Activated CD4-positive, alpha-beta memory T cell treated with anti-CD3 and anti-CD28 coated beads, Interleukin-2, amount 10 ng/mL, durations not matched to agents 7 days and 5 days (primary cell): Measurements from ENCODE around the gene TXNRD2. TPM values are rescaled to one million over a fixed set of nuclear protein-coding genes. Genes with fewer than 3 reads are reported as not detected.

Source experiments
- CTCF ChIA-PET: fragments of 350-600 bp; sonication (Branson Sonifier 250); formaldehyde crosslinking; loops from one replicate; lab custom pipeline; 2021; ENCODE audit warnings: antibody characterized with exemption, inconsistent platforms; lab: Charles Lee
- POLR2A ChIA-PET: fragments of 350-600 bp; sonication (Branson Sonifier 250); formaldehyde crosslinking; loops from one replicate; lab custom pipeline; 2021; ENCODE audit warnings: antibody characterized with exemption; lab: Charles Lee
- DNase-seq: peaks from one replicate; pipeline ENCODE4 v3.0.0-alpha.2; 2020
- H3K27ac Mint-ChIP-seq: one replicate; pipeline ENCODE4 v1.8.0; 2021; ENCODE audit warnings: mild to moderate bottlenecking, mixed read lengths
- H3K27me3 Mint-ChIP-seq: one replicate; pipeline ENCODE4 v1.8.0; 2021; ENCODE audit warnings: mixed read lengths
- H3K36me3 Mint-ChIP-seq: one replicate; pipeline ENCODE4 v1.8.0; 2021; ENCODE audit warnings: low read depth, mixed read lengths
- H3K4me1 Mint-ChIP-seq: one replicate; pipeline ENCODE4 v1.8.0; 2021; ENCODE audit warnings: mixed read lengths
- H3K4me3 Mint-ChIP-seq: one replicate; pipeline ENCODE4 v1.8.0; 2021; ENCODE audit warnings: mild to moderate bottlenecking, mixed read lengths
- H3K9me3 Mint-ChIP-seq: one replicate; pipeline ENCODE4 v1.8.0; 2021; ENCODE audit warnings: mixed read lengths
- total RNA-seq, 2 experiments: library from RNA; stranded (reverse); gene quantifications; one replicate each; pipeline ENCODE4 v1.2.3, GENCODE V29; 2021

Gene TXNRD2
- total RNA-seq, 2 experiments from 2014 or later, result 18.9 to 19.1 TPM

GRCh38 chr22:19849835-19850762 is 91.5 kb downstream of the TXNRD2 start:
- CTCF ChIA-PET, result no interaction called here
- Mint-ChIP-seq H3K4me3 (no peak overlapping the region), H3K9me3 (no peaks in the 10 kb centered on the region), H3K36me3 (peaks cover 19% of the 10 kb centered on the region), H3K4me1 (peaks cover 23% of the 10 kb centered on the region), H3K27me3 (no peaks in the 10 kb centered on the region), H3K27ac (no peak overlapping the region)
- POLR2A ChIA-PET, result no interaction called here
- DNase-seq, result no peak

DNA sequence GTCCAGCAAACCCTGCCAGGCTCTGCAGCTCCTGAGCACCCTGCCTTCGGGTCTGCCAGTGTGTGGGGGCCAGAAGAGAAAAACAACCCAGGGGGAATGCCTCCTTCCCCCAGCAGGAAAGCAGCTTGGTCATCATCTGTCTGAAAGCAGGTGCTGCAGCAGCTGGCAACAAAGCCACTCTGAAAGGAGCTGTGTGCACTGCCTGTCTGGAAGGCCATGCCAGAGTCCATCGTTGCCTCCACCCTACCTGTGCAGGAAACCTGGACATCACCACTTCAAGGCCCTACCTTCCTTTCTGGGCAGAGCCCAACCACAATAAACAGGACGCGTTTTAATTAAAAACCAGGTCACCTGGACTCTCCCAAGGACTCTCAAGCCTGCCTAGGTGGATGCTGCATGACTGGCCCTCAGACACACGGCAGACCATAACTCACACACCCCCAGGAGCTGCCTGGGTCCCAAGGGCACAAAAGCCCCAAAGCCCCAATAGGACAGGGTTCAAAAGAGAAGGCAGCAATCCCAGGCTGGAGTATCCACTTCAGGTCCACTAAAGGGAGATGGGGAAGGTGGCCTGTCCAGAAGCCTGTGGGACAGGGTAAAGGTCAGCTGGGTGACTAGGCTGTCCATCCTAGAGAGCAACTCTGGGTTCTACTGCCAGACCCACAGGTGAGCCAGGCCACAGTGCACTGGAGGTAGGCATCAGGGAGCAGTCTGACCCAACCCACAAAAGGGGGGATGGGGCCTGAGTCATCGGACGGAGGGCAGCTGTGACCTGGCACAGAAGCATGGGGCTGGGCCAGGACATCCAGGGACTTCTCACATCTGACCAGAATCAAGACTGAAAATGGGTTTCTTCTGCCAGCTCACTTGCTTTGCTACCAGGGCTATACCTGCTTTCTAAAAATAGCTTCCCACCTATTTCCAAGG is 93.1 kb downstream of the TXNRD2 start:
- ChIA-PET CTCF (no interaction called here), POLR2A (no interaction called here)
- Mint-ChIP-seq H3K4me3 (no peak overlapping the region), H3K36me3 (peaks cover 16% of the 10 kb centered on the region), H3K9me3 (no peaks in the 10 kb centered on the region), H3K27ac (no peak overlapping the region), H3K27me3 (no peaks in the 10 kb centered on the region), H3K4me1 (peaks cover 29% of the 10 kb centered on the region)
- DNase-seq, result no peak

GRCh38 chr22:19847345-19847632 is 94.3 kb downstream of the TXNRD2 start:
- H3K27ac Mint-ChIP-seq, result no peak overlapping the region
- no peaks in the 10 kb centered on the region for H3K9me3 Mint-ChIP-seq
- peaks cover 17% of the 10 kb centered on the region for H3K4me1 Mint-ChIP-seq
- DNase-seq, result no peak
- POLR2A ChIA-PET, result no interaction called here
- CTCF ChIA-PET, result no interaction called here
- no peaks in the 10 kb centered on the region for H3K27me3 Mint-ChIP-seq
- H3K4me3 Mint-ChIP-seq, result no peak overlapping the region
- peaks cover 11% of the 10 kb centered on the region for H3K36me3 Mint-ChIP-seq

DNA sequence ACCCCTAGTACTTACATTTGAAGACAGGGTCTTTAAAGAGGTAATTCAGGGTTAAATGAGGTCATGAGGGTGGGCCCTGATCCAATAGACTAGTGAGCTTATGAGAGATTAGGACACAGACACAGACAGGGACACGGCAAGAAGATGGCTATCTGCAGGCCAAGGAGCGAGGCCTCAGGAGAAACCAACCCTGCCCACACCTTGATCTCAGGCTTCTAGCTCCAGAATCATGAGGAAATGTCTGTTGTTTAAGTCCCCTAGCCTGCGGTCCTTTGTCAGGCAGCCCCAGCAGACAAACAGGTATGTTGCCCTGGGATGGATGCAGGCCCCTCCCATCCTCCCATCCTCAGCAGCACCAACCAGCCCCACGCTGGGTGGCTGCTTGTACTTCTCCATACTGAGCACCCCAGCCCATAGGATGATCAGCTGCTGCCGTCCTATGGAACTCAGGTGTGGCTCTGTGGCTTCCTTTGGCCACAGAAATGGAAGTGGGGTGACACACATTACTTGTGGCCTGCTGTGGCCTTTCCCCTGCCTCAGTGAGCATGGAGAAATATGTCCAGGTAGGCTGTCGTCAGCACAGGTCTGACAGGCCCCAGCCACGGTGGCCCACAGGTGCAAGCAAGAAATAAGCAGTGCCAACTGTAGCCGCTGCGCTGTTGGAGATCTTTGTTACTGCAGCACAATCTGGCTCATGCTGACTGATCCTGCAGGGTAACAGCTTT is 94.8 kb downstream of the TXNRD2 start:
- H3K9me3 Mint-ChIP-seq, result no peaks in the 10 kb centered on the region
- peaks cover 13% of the 10 kb centered on the region for H3K4me1 Mint-ChIP-seq
- H3K27me3 Mint-ChIP-seq, result no peaks in the 10 kb centered on the region
- ChIA-PET CTCF (no interaction called here), POLR2A (interaction anchor here (1.0 kb wide), 1 partner anchor 9 kb away, joined by 3 read pairs; no protein-coding TSS in a partner anchor)
- DNase-seq, result no peak
- H3K36me3 Mint-ChIP-seq, result peaks cover 6% of the 10 kb centered on the region
- no peak overlapping the region for H3K27ac Mint-ChIP-seq
- no peak overlapping the region for H3K4me3 Mint-ChIP-seq

DNA sequence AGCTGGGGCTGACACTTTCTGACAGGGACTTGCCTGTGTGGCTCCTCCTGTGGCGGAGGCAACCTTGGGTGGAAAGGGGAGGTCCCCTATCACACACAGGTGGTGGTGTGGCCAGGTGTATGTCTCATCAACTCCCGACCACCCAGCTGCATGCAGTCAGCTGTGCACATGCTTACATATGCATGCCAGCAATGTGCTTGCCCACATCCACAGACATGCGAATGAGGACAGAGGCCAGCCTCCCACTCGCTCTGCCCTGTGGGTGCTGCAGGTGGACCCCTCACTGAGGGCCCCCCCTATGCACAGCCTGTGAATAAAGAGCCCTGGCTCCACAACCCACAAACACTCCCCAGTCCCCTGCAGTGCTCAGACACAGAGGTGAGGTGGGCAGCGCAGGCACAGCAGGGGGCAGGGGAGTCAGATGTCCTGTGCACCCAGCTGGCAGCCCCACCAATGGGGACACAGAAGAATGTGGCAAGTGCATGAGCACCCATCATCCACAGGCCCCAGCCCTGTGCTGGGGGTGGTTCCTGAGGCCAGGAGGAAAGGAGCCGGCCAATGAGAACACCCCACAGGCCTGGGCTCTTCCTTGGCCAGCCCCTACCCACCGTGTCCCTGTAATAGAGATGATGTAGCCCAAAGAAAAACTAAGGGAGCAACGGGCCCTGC is 96.4 kb downstream of the TXNRD2 start:
- POLR2A ChIA-PET, result interaction anchor here (1.4 to 1.8 kb wide), 4 partner anchors 9 to 47 kb away, joined by 3 to 9 read pairs (median 5); partner anchors contain the start of genes GNB1L and RTL10
- CTCF ChIA-PET, result interaction anchor here (1.1 kb wide), 1 partner anchor 115 kb away, joined by 4 read pairs; no protein-coding TSS in a partner anchor
- peaks cover 5% of the 10 kb centered on the region for H3K36me3 Mint-ChIP-seq
- peaks cover 13% of the 10 kb centered on the region for H3K4me1 Mint-ChIP-seq
- DNase-seq, result no peak
- H3K27me3 Mint-ChIP-seq, result no peaks in the 10 kb centered on the region
- no peaks in the 10 kb centered on the region for H3K9me3 Mint-ChIP-seq
- H3K27ac Mint-ChIP-seq, result no peak overlapping the region
- H3K4me3 Mint-ChIP-seq, result no peak overlapping the region

GRCh38 chr22:19844377-19845053 is 97.1 kb downstream of the TXNRD2 start:
- H3K4me3 Mint-ChIP-seq, result no peak overlapping the region
- POLR2A ChIA-PET, result interaction anchor here (1.4 to 1.8 kb wide), 4 partner anchors 9 to 47 kb away, joined by 3 to 9 read pairs (median 5); partner anchors contain the start of genes GNB1L and RTL10
- peaks cover 2% of the 10 kb centered on the region for H3K36me3 Mint-ChIP-seq
- H3K27ac Mint-ChIP-seq, result no peak overlapping the region
- DNase-seq, result no peak
- peaks cover 13% of the 10 kb centered on the region for H3K4me1 Mint-ChIP-seq
- no peaks in the 10 kb centered on the region for H3K27me3 Mint-ChIP-seq
- no peaks in the 10 kb centered on the region for H3K9me3 Mint-ChIP-seq
- CTCF ChIA-PET, result interaction anchor here (1.1 kb wide), 1 partner anchor 114 kb away, joined by 4 read pairs; no protein-coding TSS in a partner anchor

- H3K4me3 Mint-ChIP-seq, result no peak overlapping the region
- ChIA-PET CTCF (no interaction called here), POLR2A (interaction anchor here (1.5 to 1.8 kb wide), 3 partner anchors 8 to 12 kb away, joined by 5 to 9 read pairs (median 5); partner anchors contain the start of genes GNB1L and RTL10)
- DNase-seq, result no peak
- peaks cover 2% of the 10 kb centered on the region for H3K36me3 Mint-ChIP-seq
- H3K27ac Mint-ChIP-seq, result no peak overlapping the region
- peaks cover 13% of the 10 kb centered on the region for H3K4me1 Mint-ChIP-seq
- no peaks in the 10 kb centered on the region for H3K9me3 Mint-ChIP-seq
- no peaks in the 10 kb centered on the region for H3K27me3 Mint-ChIP-seq
Observed at GRCh38 chr22:19843857-19844376, 97.7 kb downstream of the TXNRD2 start.

DNA sequence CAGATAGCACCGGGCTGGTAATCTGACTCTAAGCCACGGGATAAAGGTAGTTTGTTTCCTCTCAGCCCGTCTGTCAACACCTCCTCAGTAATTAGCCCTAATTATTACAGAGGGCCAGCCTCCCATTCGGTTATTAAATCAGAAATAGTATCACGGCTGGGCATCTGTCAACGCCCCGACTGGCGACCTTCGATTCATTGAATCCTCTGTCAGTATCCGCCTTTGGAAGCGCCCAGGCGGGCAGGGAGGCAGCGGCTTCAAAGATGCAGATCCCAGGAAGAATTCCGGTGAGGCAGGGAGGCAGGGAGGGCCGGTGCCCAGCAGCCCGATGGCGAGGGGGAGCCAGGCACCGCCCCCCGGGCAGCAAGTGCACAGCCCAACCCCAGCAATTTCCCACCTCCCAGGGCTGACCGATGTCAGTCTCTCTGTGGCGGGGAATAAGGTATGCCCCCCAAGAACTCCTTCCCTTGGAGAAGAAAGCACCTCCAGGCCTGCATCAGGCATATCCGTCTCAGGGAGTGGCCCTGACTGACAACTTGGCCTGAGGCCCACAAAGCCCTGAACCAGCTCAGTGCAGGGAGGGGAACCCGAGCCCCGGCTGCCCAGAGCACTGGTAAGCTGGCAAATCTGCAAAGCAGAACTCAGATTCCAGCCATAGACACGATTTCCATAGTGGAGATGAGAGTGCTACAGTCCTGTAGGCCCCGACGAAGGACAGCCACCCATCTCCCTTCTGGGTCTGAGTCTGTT is 98.3 kb downstream of the TXNRD2 start:
- peaks cover 2% of the 10 kb centered on the region for H3K36me3 Mint-ChIP-seq
- ChIA-PET POLR2A (interaction anchor here (1.8 kb wide), 1 partner anchor 11 kb away, joined by 5 read pairs; the partner anchor contains the start of genes GNB1L and RTL10), CTCF (no interaction called here)
- H3K9me3 Mint-ChIP-seq, result no peaks in the 10 kb centered on the region
- H3K27me3 Mint-ChIP-seq, result no peaks in the 10 kb centered on the region
- H3K27ac Mint-ChIP-seq, result no peak overlapping the region
- H3K4me1 Mint-ChIP-seq, result peaks cover 13% of the 10 kb centered on the region
- no peak overlapping the region for H3K4me3 Mint-ChIP-seq
- DNase-seq, result no peak

GRCh38 chr22:19842393-19843106 is 99.1 kb downstream of the TXNRD2 start:
- Mint-ChIP-seq H3K9me3 (no peaks in the 10 kb centered on the region), H3K27me3 (no peaks in the 10 kb centered on the region), H3K4me3 (no peak overlapping the region), H3K36me3 (peaks cover 2% of the 10 kb centered on the region), H3K4me1 (peaks cover 13% of the 10 kb centered on the region), H3K27ac (no peak overlapping the region)
- no peak for DNase-seq
- POLR2A ChIA-PET, result no interaction called here
- CTCF ChIA-PET, result no interaction called here

- Mint-ChIP-seq H3K4me1 (peaks cover 13% of the 10 kb centered on the region), H3K9me3 (no peaks in the 10 kb centered on the region), H3K36me3 (peaks cover under 1% of the 10 kb centered on the region), H3K27ac (no peak overlapping the region), H3K27me3 (no peaks in the 10 kb centered on the region), H3K4me3 (no peak overlapping the region)
- no peak for DNase-seq
- CTCF ChIA-PET, result no interaction called here
- POLR2A ChIA-PET, result no interaction called here
Observed at GRCh38 chr22:19841641-19842392, 99.8 kb downstream of the TXNRD2 start.
